Sigmoid colon (tissue), 7 donors: ENCODE data around the gene OSTN. TPM values are rescaled to one million over a fixed set of nuclear protein-coding genes. Genes with fewer than 3 reads are reported as not detected.

Experiments
- DNase-seq: peaks from one replicate; pipeline ENCODE4 v3.0.0-alpha.2; 2019
- H3K27ac ChIP-seq, 4 donors: fragments of 200-600 bp; sonication (generic); one replicate each; pipeline ENCODE4 v1.5.1; 2016 to 2019; ENCODE audit warnings: mild to moderate bottlenecking in 1 of 4
- H3K27me3 ChIP-seq, 3 donors: fragments of 200-600 bp; sonication (generic); one replicate each; pipeline ENCODE4 v1.5.1; 2019; ENCODE audit warnings: mild to moderate bottlenecking in 1 of 3
- H3K36me3 ChIP-seq, 4 donors: fragments of 200-600 bp; sonication (generic); one replicate each; pipeline ENCODE4 v1.5.1; 2016 to 2019
- H3K4me1 ChIP-seq, 4 donors: fragments of 200-600 bp; sonication (generic); one replicate each; pipeline ENCODE4 v1.5.1; 2017 to 2019
- H3K4me3 ChIP-seq, 4 donors: fragments of 200-600 bp; sonication (generic); one replicate each; pipeline ENCODE4 v1.5.1; 2017 to 2019; ENCODE audit warnings: mild to moderate bottlenecking in 2 of 4, moderate library complexity in 1 of 4
- H3K9me3 ChIP-seq, 4 donors: fragments of 200-600 bp in 3 of 4; sonication (generic) in 3 of 4; one replicate each; pipeline versions ENCODE4 v1.5.1 to v1.6.1; 2013 to 2019
- CTCF ChIP-seq, 4 experiments: fragments of 450-650 bp in 3 of 4; fragments of 200-600 bp in 1 of 4; IDR thresholded peaks; one replicate each; pipeline ENCODE4 v1.5.1; 2016 to 2019; ENCODE audit warnings: antibody characterized with exemption in 4 of 4, mild to moderate bottlenecking in 3 of 4, moderate library complexity in 2 of 4
- EP300 ChIP-seq, 4 donors: sonication (generic); formaldehyde crosslinking; IDR thresholded peaks; one replicate each; pipeline ENCODE4 v1.6.1; 2017; ENCODE audit warnings: antibody characterized with exemption in 4 of 4
- POLR2A ChIP-seq, 2 donors: fragments of 450-650 bp; IDR thresholded peaks; one replicate each; pipeline ENCODE4 v1.6.1; 2016; ENCODE audit warnings: antibody characterized with exemption in 2 of 2, mild to moderate bottlenecking in 2 of 2, moderate library complexity in 2 of 2
- POLR2AphosphoS5 ChIP-seq, 4 donors: sonication (generic); formaldehyde crosslinking; IDR thresholded peaks; one replicate each; pipeline ENCODE4 v1.6.1; 2017; ENCODE audit warnings: antibody characterized with exemption in 4 of 4
- WGBS, 2 donors: extraction: QIAGEN DNeasy Blood & Tissue Kit; methylation state at CpG; one replicate each; pipeline ENCODE4 v1.1.7; 2013; 5-methylcytosine and 5-hydroxymethylcytosine counted together
- intact Hi-C: fragments of 100-400 bp; cut with DNase I; formaldehyde crosslinking; loops from one replicate; pipeline ENCODE4 v1.15.1; 2023
- polyA plus RNA-seq, 3 donors: library from polyadenylated mRNA; stranded (reverse); fragments of 200-250 nt; gene quantifications; one replicate each; pipeline ENCODE4 v1.2.3, GENCODE V29; 2013
- total RNA-seq, 4 donors: library from RNA; depleted of rRNA; stranded (reverse); fragments of >200 nt; gene quantifications; one replicate each; pipeline ENCODE4 v1.1.0, GENCODE V29; 2016
- donor health status: healthy with polysubstance abuse.
- donor health status: Bipolar disorder and iron deficiency.
- donor health status: healthy.

The OSTN gene
- total RNA-seq (under 1 TPM in 2 of 4 donors, not detected in 2; 0.36 to 0.82 TPM), polyA plus RNA-seq (not detected)

- WGBS, 2 donors, result 67 to 75% methylated on average over 3 of the region's 3 CpGs
Measured at GRCh38 chr3:191198932-191199331, at the start of gene OSTN. Gene OSTN, plus strand, starts transcription at chr3:191199241. Its CDS starts 13,292 bp downstream, at chr3:191212533.

GRCh38 chr3:191151653-191152052 is 47.4 kb upstream of the OSTN start:
- intact Hi-C loops, result no loop called here
- H3K27ac ChIP-seq, result no peak overlapping the region
- H3K27me3 ChIP-seq, result no peaks in the 10 kb centered on the region
- DNase-seq, result no peak
- H3K9me3 ChIP-seq, result peaks cover 0 to 6% (median 0%) of the 10 kb centered on the region in 4 donors
- H3K36me3 ChIP-seq, result no peaks in the 10 kb centered on the region
- 89 to 91% methylated on average over 1 of the region's 1 CpG for WGBS, 2 donors
- H3K4me1 ChIP-seq, result no peaks in the 10 kb centered on the region
- TF ChIP-seq EP300 (IDR thresholded peaks at IDR 0.05), result no peak
- TF ChIP-seq POLR2AphosphoS5 (IDR thresholded peaks at IDR 0.05), result no peak
- no peak for TF ChIP-seq CTCF (IDR thresholded peaks at IDR 0.05)
- TF ChIP-seq POLR2A (IDR thresholded peaks at IDR 0.05), result no peak
- no peak overlapping the region for H3K4me3 ChIP-seq

More at GRCh38 chr3:191198932-191199331, at the start of gene OSTN:
- Histone ChIP-seq H3K36me3 (no peaks in the 10 kb centered on the region), H3K4me1 (no peaks in the 10 kb centered on the region), H3K4me3 (no peak within 1 kb of the TSS), H3K9me3 (no peaks in the 10 kb centered on the region), H3K27me3 (no peaks in the 10 kb centered on the region), H3K27ac (no peak within 1 kb of the TSS)
- no peak for TF ChIP-seq POLR2A (IDR thresholded peaks at IDR 0.05)
- TF ChIP-seq CTCF (IDR thresholded peaks at IDR 0.05), result no peak
- no peak for TF ChIP-seq POLR2AphosphoS5 (IDR thresholded peaks at IDR 0.05)
- no peak for DNase-seq
- intact Hi-C loops, result no loop called here

- H3K4me1 ChIP-seq, result no peaks in the 10 kb centered on the region
- no peak for DNase-seq
- no peak overlapping the region for H3K4me3 ChIP-seq
- no peaks in the 10 kb centered on the region for H3K27me3 ChIP-seq
- H3K27ac ChIP-seq, result no peak overlapping the region
- H3K36me3 ChIP-seq, result no peaks in the 10 kb centered on the region
- TF ChIP-seq POLR2AphosphoS5 (IDR thresholded peaks at IDR 0.05) (no peak), CTCF (IDR thresholded peaks at IDR 0.05) (no peak), POLR2A (IDR thresholded peaks at IDR 0.05) (no peak), EP300 (IDR thresholded peaks at IDR 0.05) (no peak)
- peaks cover 0 to 6% (median 0%) of the 10 kb centered on the region in 4 donors for H3K9me3 ChIP-seq
- intact Hi-C loops, result no loop called here
Measured at GRCh38 chr3:191154827-191155226, 44.2 kb upstream of the OSTN start.

GRCh38 chr3:191158247-191158646 is 40.8 kb upstream of the OSTN start:
- H3K36me3 ChIP-seq, result no peaks in the 10 kb centered on the region
- H3K27me3 ChIP-seq, result no peaks in the 10 kb centered on the region
- no peaks in the 10 kb centered on the region for H3K4me1 ChIP-seq
- H3K9me3 ChIP-seq, result peaks cover 0 to 6% (median 0%) of the 10 kb centered on the region in 4 donors
- H3K27ac ChIP-seq, result no peak overlapping the region
- no peak for TF ChIP-seq POLR2AphosphoS5 (IDR thresholded peaks at IDR 0.05)
- TF ChIP-seq POLR2A (IDR thresholded peaks at IDR 0.05), result no peak
- no peak for TF ChIP-seq EP300 (IDR thresholded peaks at IDR 0.05)
- TF ChIP-seq CTCF (IDR thresholded peaks at IDR 0.05), result no peak
- H3K4me3 ChIP-seq, result no peak overlapping the region
- DNase-seq, result no peak
- WGBS, 2 donors, result 14 to 45% methylated on average over 1 of the region's 1 CpG
- intact Hi-C loops, result no loop called here

- H3K27ac ChIP-seq, result no peak overlapping the region
- H3K4me1 ChIP-seq, result no peaks in the 10 kb centered on the region
- no peaks in the 10 kb centered on the region for H3K27me3 ChIP-seq
- H3K9me3 ChIP-seq, result peaks cover 0 to 6% (median 0%) of the 10 kb centered on the region in 4 donors
- 88 to 92% methylated on average over 1 of the region's 1 CpG for WGBS, 2 donors
- no peaks in the 10 kb centered on the region for H3K36me3 ChIP-seq
- DNase-seq, result no peak
- H3K4me3 ChIP-seq, result no peak overlapping the region
- intact Hi-C loops, result no loop called here
- TF ChIP-seq CTCF (IDR thresholded peaks at IDR 0.05), result no peak
- no peak for TF ChIP-seq POLR2AphosphoS5 (IDR thresholded peaks at IDR 0.05)
- TF ChIP-seq EP300 (IDR thresholded peaks at IDR 0.05), result no peak
- TF ChIP-seq POLR2A (IDR thresholded peaks at IDR 0.05), result no peak
Measured at GRCh38 chr3:191158815-191159214, 40.2 kb upstream of the OSTN start.
